Heart right ventricle (tissue), 16 donors: Measurements from ENCODE around the gene TNRC6B. TPM values are rescaled to one million over a fixed set of nuclear protein-coding genes. Genes with fewer than 3 reads are reported as not detected.
"Not testable (repeated sequence)": the region's sequence is repeated elsewhere in the genome, so short reads cannot be mapped to it uniquely, and the experiment has no call there.

Source experiments
- ATAC-seq, 8 donors: fragments of 200-7000 bp; cut with Tn5 transposase; one replicate each; pipeline ENCODE4 v1.9.1; 2020; ENCODE audit warnings: mild to moderate bottlenecking in 8 of 8, moderate library complexity in 8 of 8, moderate number of reproducible peaks in 1 of 8
- DNase-seq, 2 donors: peaks; one replicate each; pipeline ENCODE4 v3.0.0-alpha.2; 2020
- H3K27ac ChIP-seq, 10 donors: fragments of 200-600 bp; sonication (generic) in 2 of 10; one replicate each; pipeline versions ENCODE4 v1.5.0 to v1.8.0; 2020 to 2022; ENCODE audit warnings: mild to moderate bottlenecking in 3 of 10
- H3K27me3 ChIP-seq, 7 donors: fragments of 200-600 bp; one replicate each; pipeline ENCODE4 v1.8.0; 2021 to 2022; ENCODE audit warnings: mild to moderate bottlenecking in 2 of 7
- H3K36me3 ChIP-seq, 9 donors: fragments of 200-600 bp; sonication (generic) in 1 of 9; one replicate each; pipeline versions ENCODE4 v1.5.0 to v1.8.0; 2020 to 2022; ENCODE audit warnings: mild to moderate bottlenecking in 2 of 9
- H3K4me1 ChIP-seq, 9 donors: fragments of 200-600 bp; sonication (generic) in 1 of 9; one replicate each; pipeline versions ENCODE4 v1.5.0 to v1.8.0; 2020 to 2022; ENCODE audit warnings: mild to moderate bottlenecking in 4 of 9
- H3K4me3 ChIP-seq, 10 donors: fragments of 200-600 bp; sonication (generic) in 2 of 10; one replicate each; pipeline versions ENCODE4 v1.5.0 to v1.8.0; 2020 to 2022; ENCODE audit warnings: mild to moderate bottlenecking in 7 of 10, moderate library complexity in 2 of 10
- H3K9me3 ChIP-seq, 11 donors: fragments of 200-600 bp in 10 of 11; sonication (generic) in 2 of 11; one replicate each; pipeline versions ENCODE4 v1.5.0 to v1.8.0; 2013 to 2022; ENCODE audit warnings: mild to moderate bottlenecking in 2 of 11, control low read depth in 1 of 11, moderate library complexity in 1 of 11
- WGBS, 2 donors: extraction: QIAGEN DNeasy Blood & Tissue Kit; methylation state at CpG; one replicate each; pipeline ENCODE4 v1.1.7; 2013; ENCODE audit warnings: inconsistent platforms in 1 of 2; 5-methylcytosine and 5-hydroxymethylcytosine counted together
- intact Hi-C, 10 donors: fragments of 100-400 bp; cut with DNase I; formaldehyde crosslinking; loops; one replicate each; pipeline versions ENCODE4 v1.11.1 to v1.14.2; 2022
- polyA plus RNA-seq, 2 donors: library from polyadenylated mRNA; stranded (reverse); fragments of 200-250 nt; gene quantifications; one replicate each; pipeline ENCODE4 v1.2.3, GENCODE V29; 2013
- total RNA-seq, 10 donors: library from RNA; stranded (reverse); fragmentation: NEBNext Ultra II Directional in 3 of 10; extraction: Animal tissue kit (Norgen Biotek cat#: 25700) in 3 of 10; gene quantifications; one replicate each; pipeline versions ENCODE4 v1.2.1 to v1.2.4, GENCODE V29; 2021 to 2023
- TF ChIP-seq, protein P1 (sequence below), 9 donors: fragments of 200-600 bp; sonication (generic) in 2 of 9; IDR thresholded peaks; one replicate each; pipeline versions ENCODE4 v1.5.0 to v1.8.0; 2021 to 2022; ENCODE audit warnings: antibody characterized with exemption in 9 of 9, mild to moderate bottlenecking in 5 of 9, moderate library complexity in 1 of 9
- donor health status: Arrhythmogenic right ventricular cardiomyopathy.
- donor health status: ischemic (EF 13 %, LVEDD 7.1; RV severe dilation, severe dysfunction).
- donor health status: healthy with polysubstance abuse.
- donor health status: DM: no; HTN: yes; CAD: no.
- donor health status: DM: no; HTN: no; CAD: no.
- donor health status: ischemic (EF 25% LVEDD 6.9; RV normal size, moderate dysfunction).
- donor health status: ischemic (EF 25% LVEDD 5.7; RV mildly dilated, moderate dysfunction).
- donor health status: healthy.
- donor health status: DM: yes; HTN: yes; CAD: no.
- donor health status: Ischemic cardiomyopathy.
- donor health status: ischemic (EF 35%, LVEDD 5.7; RV mildly dilated, moderate dysfunction).
- donor health status: nonischemic (EF 11% LVEDD 7.7; RV severe dilation, severe dysfunction).
- donor health status: DM: yes; HTN: yes; CAD: no.
- donor health status: PGD.
- donor health status: ischemic (EF 29% LVEDD 5.4; RV normal size, mild dysfunction).
- donor health status: nonischemic (EF 23%, LVEDD 6.1; RV moderate dilation, normal function).

The TNRC6B gene
- total and polyA plus RNA-seq, 12 donors = 1.7 to 62.5 (median 53.9) TPM

GRCh38 chr22:40147388-40148176 lies 30.1 kb upstream of the TNRC6B start:
- no peak overlapping the region for H3K27ac ChIP-seq
- intact Hi-C loops = no loop called here
- H3K9me3 ChIP-seq = no peaks in the 10 kb centered on the region
- TF ChIP-seq, protein P1, sequence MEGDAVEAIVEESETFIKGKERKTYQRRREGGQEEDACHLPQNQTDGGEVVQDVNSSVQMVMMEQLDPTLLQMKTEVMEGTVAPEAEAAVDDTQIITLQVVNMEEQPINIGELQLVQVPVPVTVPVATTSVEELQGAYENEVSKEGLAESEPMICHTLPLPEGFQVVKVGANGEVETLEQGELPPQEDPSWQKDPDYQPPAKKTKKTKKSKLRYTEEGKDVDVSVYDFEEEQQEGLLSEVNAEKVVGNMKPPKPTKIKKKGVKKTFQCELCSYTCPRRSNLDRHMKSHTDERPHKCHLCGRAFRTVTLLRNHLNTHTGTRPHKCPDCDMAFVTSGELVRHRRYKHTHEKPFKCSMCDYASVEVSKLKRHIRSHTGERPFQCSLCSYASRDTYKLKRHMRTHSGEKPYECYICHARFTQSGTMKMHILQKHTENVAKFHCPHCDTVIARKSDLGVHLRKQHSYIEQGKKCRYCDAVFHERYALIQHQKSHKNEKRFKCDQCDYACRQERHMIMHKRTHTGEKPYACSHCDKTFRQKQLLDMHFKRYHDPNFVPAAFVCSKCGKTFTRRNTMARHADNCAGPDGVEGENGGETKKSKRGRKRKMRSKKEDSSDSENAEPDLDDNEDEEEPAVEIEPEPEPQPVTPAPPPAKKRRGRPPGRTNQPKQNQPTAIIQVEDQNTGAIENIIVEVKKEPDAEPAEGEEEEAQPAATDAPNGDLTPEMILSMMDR (IDR thresholded peaks at IDR 0.05) = no peak
- 83 to 89% methylated on average over 10 of the region's 10 CpGs for WGBS, 2 donors
- no peaks in the 10 kb centered on the region for H3K4me1 ChIP-seq
- H3K27me3 ChIP-seq = no peaks in the 10 kb centered on the region
- ATAC-seq = no peak
- no peak for DNase-seq
- peaks cover 0 to 18% (median 0%) of the 10 kb centered on the region in 9 donors for H3K36me3 ChIP-seq
- H3K4me3 ChIP-seq = no peak overlapping the region

GRCh38 chr22:40153192-40153591 lies 24.5 kb upstream of the TNRC6B start:
- no peak overlapping the region for H3K27ac ChIP-seq
- ATAC-seq (no peak), DNase-seq (no peak)
- peaks cover 0 to 6% (median 0%) of the 10 kb centered on the region in 9 donors for H3K4me1 ChIP-seq
- intact Hi-C loops = no loop called here
- no peaks in the 10 kb centered on the region for H3K9me3 ChIP-seq
- H3K27me3 ChIP-seq = no peaks in the 10 kb centered on the region
- TF ChIP-seq, protein P1 (IDR thresholded peaks at IDR 0.05) = no peak
- peaks cover 0 to 28% (median 0%) of the 10 kb centered on the region in 9 donors for H3K36me3 ChIP-seq
- H3K4me3 ChIP-seq = no peak overlapping the region
- 90 to 95% methylated on average over 4 of the region's 4 CpGs for WGBS, 2 donors

- no peak overlapping the region for H3K27ac ChIP-seq
- no peak overlapping the region for H3K4me3 ChIP-seq
- H3K9me3 ChIP-seq = no peaks in the 10 kb centered on the region
- WGBS, 2 donors = 92 to 95% methylated on average over 4 of the region's 4 CpGs
- TF ChIP-seq, protein P1 (IDR thresholded peaks at IDR 0.05) = no peak
- peaks cover 0 to 6% (median 0%) of the 10 kb centered on the region in 9 donors for H3K4me1 ChIP-seq
- no peak for ATAC-seq
- DNase-seq = no peak
- peaks cover 0 to 28% (median 0%) of the 10 kb centered on the region in 9 donors for H3K36me3 ChIP-seq
- intact Hi-C loops = no loop called here
- no peaks in the 10 kb centered on the region for H3K27me3 ChIP-seq
Measured at GRCh38 chr22:40153705-40154104, 24.0 kb upstream of the TNRC6B start.

- H3K27me3 ChIP-seq = no peaks in the 10 kb centered on the region
- ATAC-seq = peak in 6 of 8 donors; percentile 22 to 85 (median 60)
Measured at GRCh38 chr22:40156001-40156516, 21.7 kb upstream of the TNRC6B start.

DNA sequence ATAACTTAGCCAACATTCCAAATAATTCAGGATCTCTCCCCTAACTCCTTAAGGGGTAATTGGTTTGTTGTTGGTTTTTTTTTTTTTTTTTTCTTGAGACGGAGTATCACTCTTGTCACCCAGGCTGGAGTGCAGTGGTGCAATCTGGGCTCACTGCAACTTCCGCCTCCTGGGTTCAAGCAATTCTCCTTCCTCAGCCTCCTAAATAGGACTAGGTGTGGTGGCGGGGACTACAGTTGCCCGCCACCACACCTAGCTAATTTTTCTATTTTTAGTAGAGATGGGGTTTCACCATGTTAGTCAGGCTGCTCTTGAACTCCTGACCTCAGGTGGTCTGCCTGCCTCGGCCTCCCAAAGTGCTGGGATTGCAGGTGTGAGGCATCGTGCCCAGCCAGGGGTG lies 21.0 kb upstream of the TNRC6B start:
- H3K27ac ChIP-seq, H3K4me1 ChIP-seq, H3K4me3 ChIP-seq, H3K9me3 ChIP-seq, ATAC-seq, intact Hi-C loops, H3K27me3 ChIP-seq, DNase-seq: not testable (repeated sequence)
- H3K36me3 ChIP-seq = peaks cover 0 to 26% (median 0%) of the 10 kb centered on the region in 9 donors
- WGBS, 2 donors = 91 to 95% methylated on average over 6 of the region's 6 CpGs

More at GRCh38 chr22:40156001-40156516, 21.7 kb upstream of the TNRC6B start:
- TF ChIP-seq, protein P1 (IDR thresholded peaks at IDR 0.05) = peak in 4 of 9 donors; percentile 7 to 27 (median 18)
- no peak for DNase-seq
- WGBS, 2 donors = 51 to 59% methylated on average over 7 of the region's 7 CpGs
- Histone ChIP-seq H3K36me3 (peaks cover 0 to 25% (median 0%) of the 10 kb centered on the region in 9 donors), H3K9me3 (no peaks in the 10 kb centered on the region), H3K27ac (no peak overlapping the region), H3K4me1 (peaks cover 0 to 6% (median 0%) of the 10 kb centered on the region in 9 donors), H3K4me3 (no peak overlapping the region)
- intact Hi-C loops = no loop called here
